Measurements from ENCODE around the gene SIRT5.

GRCh38 chr6:13635948-13636658 lies 61.7 kb downstream of the SIRT5 start:
- TF ChIP-seq CTCF (IDR thresholded peaks at IDR 0.05) (no peak), POLR2A (IDR thresholded peaks at IDR 0.05) (no peak)
